A549 (cell line): ENCODE results near the gene INTS3. TPM values are rescaled to one million over a fixed set of nuclear protein-coding genes. Genes with fewer than 3 reads are reported as not detected.

Experiments
- ATAC-seq, 2 experiments: fragments of 200-7000 bp in 1 of 2; fragments of >200 bp in 1 of 2; cut with Nextera tagmentation in 1 of 2; cut with Tn5 transposase in 1 of 2; 3 replicates each; pipeline versions ENCODE4 v1.8.0 to v1.9.1; 2018 to 2020; ENCODE audit warnings: mild to moderate bottlenecking in 1 of 2, moderate library complexity in 1 of 2
- CTCF ChIA-PET: fragments of 300-600 bp; sonication (Branson Sonifier 250); formaldehyde crosslinking; extraction: SDS; loops from one replicate; lab custom pipeline; 2021; ENCODE audit warnings: antibody characterized with exemption, inconsistent platforms; lab: Yijun Ruan, JAX
- POLR2A ChIA-PET: fragments of 350-600 bp; formaldehyde crosslinking; extraction: SDS; loops from one replicate; lab custom pipeline; 2021; ENCODE audit warnings: antibody characterized with exemption, inconsistent platforms; lab: Yijun Ruan, JAX
- DNase-seq, 2 experiments: peaks; one replicate each; pipeline versions ENCODE4 v3.0.0 to v3.0.0-alpha.2; 2011 to 2016; ENCODE audit warnings: low read depth in 1 of 2, low spot score in 1 of 2
- FAIRE-seq: peaks from 2 replicates; lab custom pipeline; 2011; peaks lifted over from hg19 to GRCh38; lab: Jason Lieb, UNC
- H3K27ac ChIP-seq, 2 experiments: fragments of >200 bp; sonication (Bioruptor Twin); formaldehyde crosslinking; 3 replicates each; pipeline ENCODE4 v1.5.1; 2016 to 2017
- H3K4me1 ChIP-seq: fragments of >200 bp; sonication (Bioruptor Twin); formaldehyde crosslinking; 3 replicates; pipeline ENCODE4 v1.6.1; 2016
- H3K4me2 ChIP-seq: fragments of >200 bp; sonication (Bioruptor Twin); formaldehyde crosslinking; 3 replicates; pipeline ENCODE4 v1.6.1; 2016
- H3K4me3 ChIP-seq: fragments of >200 bp; sonication (Bioruptor Twin); formaldehyde crosslinking; 3 replicates; pipeline ENCODE4 v1.5.1; 2016
- H3K9me3 ChIP-seq: fragments of >200 bp; sonication (Bioruptor Twin); formaldehyde crosslinking; 3 replicates; pipeline ENCODE4 v1.6.1; 2016
- CBX8 ChIP-seq: fragments of 200-600 bp; sonication (generic); IDR thresholded peaks from 2 replicates; pipeline ENCODE4 v1.6.1; 2016
- CEBPB ChIP-seq, 2 experiments: fragments of >200 bp in 1 of 2; sonication (Bioruptor Twin) in 1 of 2; formaldehyde crosslinking in 1 of 2; IDR thresholded peaks; 2 replicates each; pipeline ENCODE4 v1.6.1; 2012 to 2016
- CTCF ChIP-seq: fragments of >200 bp; sonication (Bioruptor Twin); formaldehyde crosslinking; IDR thresholded peaks from 3 replicates; pipeline ENCODE4 v1.5.1; 2016
- EHF ChIP-seq: fragments of 250-450 bp; sonication (Bioruptor Pico); IDR thresholded peaks from 2 replicates; pipeline ENCODE4 v1.5.0; 2020; ENCODE audit warnings: mild to moderate bottlenecking
- EHMT2 ChIP-seq: fragments of 200-600 bp; sonication (generic); IDR thresholded peaks from 2 replicates; pipeline ENCODE4 v1.6.1; 2016; ENCODE audit warnings: antibody characterized with exemption, low read depth, mild to moderate bottlenecking, moderate library complexity
- FOSB ChIP-seq: fragments of 250-450 bp; sonication (Bioruptor Pico); IDR thresholded peaks from 2 replicates; pipeline ENCODE4 v1.5.0; 2020; ENCODE audit warnings: mild to moderate bottlenecking, moderate library complexity
- FOXS1 ChIP-seq: fragments of 250-450 bp; sonication (Bioruptor Pico); IDR thresholded peaks from 2 replicates; pipeline ENCODE4 v1.5.0; 2020; ENCODE audit warnings: mild to moderate bottlenecking, moderate library complexity
- HEYL ChIP-seq: fragments of 250-450 bp; sonication (Bioruptor Pico); IDR thresholded peaks from 2 replicates; pipeline ENCODE4 v1.8.0; 2021; ENCODE audit warnings: mild to moderate bottlenecking, moderate library complexity
- HOXA7 ChIP-seq: fragments of 250-450 bp; sonication (Bioruptor Pico); IDR thresholded peaks from 2 replicates; pipeline ENCODE4 v1.5.0; 2020; ENCODE audit warnings: mild to moderate bottlenecking, moderate library complexity
- HOXB5 ChIP-seq: fragments of 250-450 bp; sonication (Bioruptor Pico); IDR thresholded peaks from 2 replicates; pipeline ENCODE4 v1.5.0; 2020; ENCODE audit warnings: mild to moderate bottlenecking, moderate library complexity
- JUN ChIP-seq, 2 experiments: fragments of >200 bp; sonication (Bioruptor Twin); formaldehyde crosslinking; IDR thresholded peaks; 2 replicates in 1 of 2; 3 replicates in 1 of 2; pipeline ENCODE4 v1.6.1; 2016 to 2017
- KDM1A ChIP-seq: fragments of 200-600 bp; sonication (generic); IDR thresholded peaks from 2 replicates; pipeline ENCODE4 v1.6.1; 2016; ENCODE audit warnings: low read depth, mild to moderate bottlenecking
- KDM5A ChIP-seq: fragments of 200-600 bp; sonication (generic); IDR thresholded peaks from 2 replicates; pipeline ENCODE4 v1.6.1; 2016; ENCODE audit warnings: antibody characterized with exemption, mild to moderate bottlenecking
- MAFK ChIP-seq: fragments of 450-650 bp; IDR thresholded peaks from 2 replicates; pipeline ENCODE4 v1.6.1; 2014; ENCODE audit not compliant: partially characterized antibody
- MAX ChIP-seq: IDR thresholded peaks from 2 replicates; pipeline ENCODE4 v1.6.1; 2012
- MAZ ChIP-seq: fragments of 150-350 bp; IDR thresholded peaks from 2 replicates; pipeline ENCODE4 v1.6.1; 2014; ENCODE audit warnings: antibody characterized with exemption, low read depth, low read length, borderline replicate concordance
- MYC ChIP-seq: IDR thresholded peaks from 2 replicates; pipeline ENCODE4 v1.6.1; 2012; ENCODE audit warnings: mild to moderate bottlenecking, inconsistent platforms, low read length, improper control_type of control experiment, borderline replicate concordance
- NR3C1 ChIP-seq: fragments of >200 bp; sonication (Bioruptor Twin); formaldehyde crosslinking; IDR thresholded peaks from 3 replicates; pipeline ENCODE4 v1.6.1; 2017
- PHF8 ChIP-seq: fragments of 200-600 bp; sonication (generic); IDR thresholded peaks from 2 replicates; pipeline ENCODE4 v1.6.1; 2016; ENCODE audit warnings: low read depth, mild to moderate bottlenecking, antibody characterized with exemption, moderate library complexity, borderline replicate concordance
- POLR2AphosphoS2 ChIP-seq: conservative IDR thresholded peaks from 2 replicates; pipeline ENCODE4 v1.6.1; 2012; ENCODE audit warnings: low read length, improper control_type of control experiment, inconsistent platforms
- RCOR1 ChIP-seq: fragments of 150-350 bp; IDR thresholded peaks from 2 replicates; pipeline ENCODE4 v1.6.1; 2014; ENCODE audit warnings: antibody characterized with exemption, low read length, low read depth
- RNF2 ChIP-seq: fragments of 200-600 bp; sonication (generic); IDR thresholded peaks from 2 replicates; pipeline ENCODE4 v1.6.1; 2016; ENCODE audit warnings: low read depth, mild to moderate bottlenecking, antibody characterized with exemption, moderate library complexity, borderline replicate concordance
- SMC3 ChIP-seq: fragments of >200 bp; sonication (Bioruptor Twin); formaldehyde crosslinking; IDR thresholded peaks from 3 replicates; pipeline ENCODE4 v1.6.1; 2018; ENCODE audit warnings: inconsistent platforms
- SREBF2 ChIP-seq: fragments of 450-650 bp; IDR thresholded peaks from 2 replicates; pipeline ENCODE4 v1.6.1; 2014; ENCODE audit warnings: mild to moderate bottlenecking, moderate library complexity
- TFCP2L1 ChIP-seq: fragments of 250-450 bp; sonication (Bioruptor Pico); IDR thresholded peaks from 2 replicates; pipeline ENCODE4 v1.5.0; 2021; ENCODE audit warnings: mild to moderate bottlenecking
- TP53 ChIP-seq: fragments of 250-450 bp; sonication (Bioruptor Pico); IDR thresholded peaks from 2 replicates; pipeline ENCODE4 v1.5.0; 2021; ENCODE audit warnings: mild to moderate bottlenecking, moderate library complexity
- WGBS: methylation state at CpG from one replicate; pipeline ENCODE4 v1.1.6; 2017; ENCODE audit errors: missing lambda C conversion rate; 5-methylcytosine and 5-hydroxymethylcytosine counted together
- polyA plus RNA-seq, 4 experiments: library from polyadenylated mRNA; depleted of rRNA in 3 of 4; stranded (reverse); fragments of >200 nt; fragmentation: RNase III in 1 of 4; extraction: RNeasy Plus Mini Kit Qiagen cat#74134 plus additional on column Dnase treatment in 1 of 4; gene quantifications; 2 replicates in 3 of 4; 3 replicates in 1 of 4; pipeline ENCODE4 v1.2.3, GENCODE V29; 2011 to 2017
- TF ChIP-seq, protein P1 (sequence below): IDR thresholded peaks from 2 replicates; pipeline ENCODE4 v1.6.1; 2012; ENCODE audit warnings: low read depth, borderline replicate concordance
- TF ChIP-seq, protein P2 (sequence below): fragments of >200 bp; sonication (Bioruptor Twin); formaldehyde crosslinking; IDR thresholded peaks from 2 replicates; pipeline ENCODE4 v1.6.1; 2016
- TF ChIP-seq, protein P3 (sequence below): fragments of 250-450 bp; sonication (Bioruptor Pico); IDR thresholded peaks from 2 replicates; pipeline ENCODE4 v1.5.0; 2021; ENCODE audit warnings: mild to moderate bottlenecking, moderate library complexity, borderline replicate concordance

INTS3 gene
- polyA plus RNA-seq, 2 of the 4 experiments (the other 2 are of a cell fraction): 23.5 to 34.1 TPM

DNA sequence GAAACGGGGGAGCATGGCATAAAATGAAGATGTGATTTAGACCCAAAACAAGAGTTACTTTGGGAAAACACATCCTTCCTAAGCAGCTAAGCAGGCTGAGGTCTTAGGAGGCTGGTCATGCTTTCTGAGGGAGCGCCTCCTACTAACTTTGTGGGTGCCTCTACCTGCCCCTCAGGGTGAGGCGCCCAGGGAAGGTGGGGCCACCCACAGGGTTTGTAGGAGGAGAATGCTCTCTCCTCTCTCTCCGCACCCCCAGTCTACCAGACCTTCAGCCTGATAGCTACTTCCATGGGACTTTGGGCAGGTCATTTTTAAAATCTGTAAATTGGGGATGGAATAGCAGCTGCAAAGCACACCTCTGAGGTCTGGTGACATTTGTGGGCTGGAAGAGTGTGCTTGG, 71.2 kb downstream of the INTS3 start:
- FAIRE-seq: no peak
- ChIA-PET POLR2A (interaction anchor here (1.4 kb wide), 1 partner anchor 15 kb away, joined by 4 read pairs; no protein-coding TSS in a partner anchor), CTCF (interaction anchor here (0.8 to 6.7 kb wide), 9 partner anchors 8 to 188 kb away, joined by 3 to 51 read pairs (median 23); partner anchors contain the start of genes DENND4B, JTB and RAB13)
- no peak for DNase-seq
- Histone ChIP-seq H3K4me2 (no peak overlapping the region), H3K9me3 (no peaks in the 10 kb centered on the region), H3K27ac (no peak overlapping the region), H3K4me3 (no peak overlapping the region), H3K4me1 (no peaks in the 10 kb centered on the region)
- no peak for ATAC-seq
- WGBS: 93% methylated on average over 4 of the region's 4 CpGs
- no peak for TF ChIP-seq FOSB (CRISPR knock-in tag)
- no peak for TF ChIP-seq JUN (IDR thresholded peaks at IDR 0.05)
- no peak for TF ChIP-seq CBX8
- no peak for TF ChIP-seq HEYL (CRISPR knock-in tag)
- no peak for TF ChIP-seq EHMT2
- no peak for TF ChIP-seq MYC
- TF ChIP-seq SREBF2: no peak
- no peak for TF ChIP-seq PHF8
- TF ChIP-seq RCOR1: no peak
- TF ChIP-seq KDM1A: no peak
- TF ChIP-seq TFCP2L1 (CRISPR knock-in tag): no peak
- TF ChIP-seq CEBPB (IDR thresholded peaks at IDR 0.05): no peak
- TF ChIP-seq HOXA7 (CRISPR knock-in tag): no peak

- no peak for ATAC-seq
- 81% methylated on average over 25 of the region's 27 CpGs for WGBS
- no peak overlapping the region for H3K27ac ChIP-seq
Measured at GRCh38 chr1:153799566-153800465, 72.0 kb downstream of the INTS3 start.

More at GRCh38 chr1:153799566-153800465, 72.0 kb downstream of the INTS3 start:
- no peak for TF ChIP-seq HOXB5 (CRISPR knock-in tag)
- TF ChIP-seq, protein P1, sequence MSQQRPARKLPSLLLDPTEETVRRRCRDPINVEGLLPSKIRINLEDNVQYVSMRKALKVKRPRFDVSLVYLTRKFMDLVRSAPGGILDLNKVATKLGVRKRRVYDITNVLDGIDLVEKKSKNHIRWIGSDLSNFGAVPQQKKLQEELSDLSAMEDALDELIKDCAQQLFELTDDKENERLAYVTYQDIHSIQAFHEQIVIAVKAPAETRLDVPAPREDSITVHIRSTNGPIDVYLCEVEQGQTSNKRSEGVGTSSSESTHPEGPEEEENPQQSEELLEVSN: no peak
- no peak for TF ChIP-seq HOXA7 (CRISPR knock-in tag)
- no peak for TF ChIP-seq EHMT2
- no peak for TF ChIP-seq KDM1A
- TF ChIP-seq EHF (CRISPR knock-in tag): no peak
- TF ChIP-seq FOXS1: no peak
- no peak for TF ChIP-seq HEYL (CRISPR knock-in tag)
- TF ChIP-seq MAFK: no peak
- TF ChIP-seq KDM5A: no peak
- TF ChIP-seq, protein P2, sequence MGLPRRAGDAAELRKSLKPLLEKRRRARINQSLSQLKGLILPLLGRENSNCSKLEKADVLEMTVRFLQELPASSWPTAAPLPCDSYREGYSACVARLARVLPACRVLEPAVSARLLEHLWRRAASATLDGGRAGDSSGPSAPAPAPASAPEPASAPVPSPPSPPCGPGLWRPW: no peak
- no peak for TF ChIP-seq TP53 (CRISPR knock-in tag)
- TF ChIP-seq CTCF: no peak
- no peak for TF ChIP-seq RNF2
- TF ChIP-seq, protein P3, sequence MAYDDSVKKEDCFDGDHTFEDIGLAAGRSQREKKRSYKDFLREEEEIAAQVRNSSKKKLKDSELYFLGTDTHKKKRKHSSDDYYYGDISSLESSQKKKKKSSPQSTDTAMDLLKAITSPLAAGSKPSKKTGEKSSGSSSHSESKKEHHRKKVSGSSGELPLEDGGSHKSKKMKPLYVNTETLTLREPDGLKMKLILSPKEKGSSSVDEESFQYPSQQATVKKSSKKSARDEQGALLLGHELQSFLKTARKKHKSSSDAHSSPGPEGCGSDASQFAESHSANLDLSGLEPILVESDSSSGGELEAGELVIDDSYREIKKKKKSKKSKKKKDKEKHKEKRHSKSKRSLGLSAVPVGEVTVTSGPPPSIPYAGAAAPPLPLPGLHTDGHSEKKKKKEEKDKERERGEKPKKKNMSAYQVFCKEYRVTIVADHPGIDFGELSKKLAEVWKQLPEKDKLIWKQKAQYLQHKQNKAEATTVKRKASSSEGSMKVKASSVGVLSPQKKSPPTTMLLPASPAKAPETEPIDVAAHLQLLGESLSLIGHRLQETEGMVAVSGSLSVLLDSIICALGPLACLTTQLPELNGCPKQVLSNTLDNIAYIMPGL (CRISPR knock-in tag): no peak
- TF ChIP-seq MAZ: no peak
- TF ChIP-seq POLR2AphosphoS2: no peak
- no peak for TF ChIP-seq MAX
- TF ChIP-seq NR3C1: no peak
- TF ChIP-seq SMC3: no peak
- TF ChIP-seq, all 56 proteins: peak for 0
- ChIA-PET CTCF (interaction anchor here (0.8 to 6.7 kb wide), 5 partner anchors 7 to 188 kb away, joined by 3 to 51 read pairs (median 28); partner anchors contain the start of genes DENND4B and RAB13), POLR2A (no interaction called here)
- no peaks in the 10 kb centered on the region for H3K9me3 ChIP-seq
- no peak for FAIRE-seq
- H3K4me2 ChIP-seq: no peak overlapping the region
- DNase-seq: no peak
- no peaks in the 10 kb centered on the region for H3K4me1 ChIP-seq
- no peak overlapping the region for H3K4me3 ChIP-seq
